Stimulated activated CD4-positive, alpha-beta T cell treated with anti-CD3 and anti-CD28 coated beads, TNF-alpha, amount 100 ng/mL, for 1 hour (primary cell): ENCODE data around the gene OXSR1.
"Not testable (repeated sequence)": the region's sequence is repeated elsewhere in the genome, so short reads cannot be mapped to it uniquely, and the experiment has no call there.

Experiments
- DNase-seq, 3 donors: peaks; one replicate each; pipeline ENCODE4 v3.0.0-alpha.2; 2020; ENCODE audit warnings: low read depth in 3 of 3, low spot score in 1 of 3

Gene OXSR1

DNA sequence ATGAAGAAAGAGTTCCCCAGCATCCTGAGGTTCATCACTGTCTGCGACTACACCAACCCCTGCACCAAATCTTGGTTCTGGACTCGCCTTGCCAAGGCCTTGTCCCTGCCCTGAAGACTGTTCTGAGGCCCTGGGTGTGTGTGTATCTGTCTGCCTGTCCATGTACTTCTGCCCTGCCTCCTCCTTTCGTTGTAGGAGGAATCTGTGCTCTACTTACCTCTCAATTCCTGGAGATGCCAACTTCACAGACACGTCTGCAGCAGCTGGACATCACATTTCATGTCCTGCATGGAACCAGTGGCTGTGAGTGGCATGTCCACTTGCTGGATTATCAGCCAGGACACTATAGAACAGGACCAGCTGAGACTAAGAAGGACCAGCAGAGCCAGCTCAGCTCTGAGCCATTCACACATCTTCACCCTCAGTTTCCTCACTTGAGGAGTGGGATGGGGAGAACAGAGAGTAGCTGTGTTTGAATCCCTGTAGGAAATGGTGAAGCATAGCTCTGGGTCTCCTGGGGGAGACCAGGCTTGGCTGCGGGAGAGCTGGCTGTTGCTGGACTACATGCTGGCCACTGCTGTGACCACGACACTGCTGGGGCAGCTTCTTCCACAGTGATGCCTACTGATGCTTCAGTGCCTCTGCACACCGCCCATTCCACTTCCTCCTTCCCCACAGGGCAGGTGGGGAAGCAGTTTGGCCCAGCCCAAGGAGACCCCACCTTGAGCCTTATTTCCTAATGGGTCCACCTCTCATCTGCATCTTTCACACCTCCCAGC is 24.0 kb upstream of the OXSR1 start:
- no peak for DNase-seq

DNA sequence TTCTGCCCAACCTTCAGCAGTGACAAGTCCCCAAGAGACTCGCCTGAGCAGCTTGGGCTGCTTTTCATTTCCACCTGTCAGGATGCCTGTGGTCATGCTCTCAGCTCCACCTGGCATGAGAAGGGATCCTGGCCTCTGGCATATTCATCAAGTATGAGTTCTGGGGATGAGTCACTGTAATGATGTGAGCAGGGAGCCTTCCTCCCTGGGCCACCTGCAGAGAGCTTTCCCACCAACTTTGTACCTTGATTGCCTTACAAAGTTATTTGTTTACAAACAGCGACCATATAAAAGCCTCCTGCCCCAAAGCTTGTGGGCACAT is 23.4 kb upstream of the OXSR1 start:
- no peak for DNase-seq

DNA sequence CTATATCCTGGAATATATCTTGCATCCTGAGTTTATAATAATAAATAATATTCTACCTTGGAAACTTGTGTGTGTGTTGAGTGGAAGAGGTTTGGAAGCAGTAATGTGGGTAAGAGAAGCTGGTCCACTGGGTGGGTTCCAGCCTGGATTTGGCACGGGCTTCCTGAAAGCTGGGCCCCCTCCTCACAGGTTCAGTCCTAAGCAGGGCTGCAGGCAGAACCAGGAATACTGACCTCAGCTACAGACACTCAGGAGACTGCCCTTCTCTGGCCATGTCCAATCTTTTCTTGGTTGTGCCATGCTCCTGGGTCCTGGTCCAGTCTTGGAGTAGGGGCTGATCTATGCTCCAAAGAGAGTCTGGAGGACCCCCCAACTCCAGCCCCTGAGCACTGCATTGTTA is 22.4 kb upstream of the OXSR1 start:
- no peak for DNase-seq

DNA sequence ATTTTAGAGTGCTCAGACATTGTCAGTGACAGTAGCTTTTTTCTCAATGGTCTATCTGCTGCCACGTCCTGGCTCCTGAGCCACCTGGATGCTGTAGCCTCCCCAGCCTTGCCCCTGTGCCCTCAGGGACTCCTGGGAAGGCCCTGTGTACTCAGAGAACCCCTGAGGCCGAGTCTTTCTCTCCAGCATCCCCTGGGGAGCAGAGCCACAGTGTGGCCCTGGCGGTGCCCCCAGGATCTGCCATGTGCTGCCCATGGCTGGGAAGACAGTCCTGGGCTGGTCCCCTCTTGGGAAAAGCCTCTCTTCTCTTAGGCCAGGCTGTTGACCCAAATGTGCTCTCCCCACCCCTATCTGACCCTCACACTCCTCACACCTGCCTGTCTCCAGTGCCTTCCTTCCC is 21.8 kb upstream of the OXSR1 start:
- DNase-seq: no peak

DNA sequence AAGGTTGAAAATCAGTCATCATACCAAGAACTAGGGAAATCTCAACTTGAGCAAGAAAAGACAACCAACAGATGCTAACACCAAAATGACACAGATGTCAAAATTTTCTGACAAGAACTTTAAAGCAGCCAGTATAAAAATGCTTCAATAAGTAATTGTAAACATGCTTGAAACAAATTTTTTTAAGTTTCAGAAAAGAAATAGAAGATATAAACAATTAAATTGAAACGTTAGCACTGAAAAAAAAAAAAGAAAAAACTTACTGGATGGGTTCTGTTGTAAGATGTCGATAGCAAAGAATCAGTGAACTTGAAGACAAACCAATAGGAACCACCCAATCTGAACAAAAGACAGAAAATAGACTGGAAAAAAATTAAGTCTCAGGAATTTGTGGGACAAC is 18.8 kb upstream of the OXSR1 start:
- no peak for DNase-seq

DNA sequence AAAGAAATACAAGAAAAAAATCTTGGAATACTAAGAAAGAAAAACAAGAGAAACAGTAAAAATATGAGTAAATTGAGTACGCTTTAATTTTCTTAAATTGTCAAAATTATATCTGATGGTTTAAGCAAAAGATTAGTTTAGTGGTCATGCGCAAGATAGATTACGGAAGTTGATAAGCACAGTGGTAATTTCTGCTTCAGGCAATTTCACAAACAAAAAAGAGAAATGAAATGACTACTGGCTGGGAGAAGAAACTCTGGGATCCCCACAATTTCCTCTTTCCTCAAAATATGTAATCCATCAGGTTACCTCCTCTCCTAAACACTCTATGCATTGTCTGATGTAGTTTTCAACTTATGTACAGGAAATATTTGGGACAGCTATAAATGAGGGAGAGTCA is 17.9 kb upstream of the OXSR1 start:
- DNase-seq: no peak

DNA sequence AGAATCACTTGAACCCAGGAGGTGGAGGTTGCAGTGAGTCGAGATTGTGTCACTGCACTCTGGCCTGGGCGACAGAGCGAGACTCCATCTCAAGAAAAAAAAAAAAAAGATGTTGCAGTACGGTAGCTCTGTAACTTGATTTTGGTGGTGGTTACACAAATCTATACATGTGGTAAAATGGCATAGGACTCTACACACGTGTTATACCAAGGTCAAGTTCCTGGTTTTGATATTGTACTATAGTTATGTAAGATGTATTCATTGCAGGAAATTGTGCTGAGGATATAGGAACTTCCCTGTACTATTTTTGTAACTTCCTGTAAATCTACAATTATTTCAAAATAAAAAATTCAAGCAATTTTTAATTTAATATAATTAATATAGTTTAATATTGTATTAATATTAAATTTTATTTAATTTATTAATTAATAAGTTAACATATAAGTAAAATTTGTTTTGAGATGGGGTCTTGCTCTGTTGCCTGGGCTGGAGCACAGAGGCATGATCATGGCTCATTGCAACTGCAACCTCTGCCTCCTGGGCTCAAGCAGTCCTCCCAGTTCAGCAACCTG is 16.9 kb upstream of the OXSR1 start:
- DNase-seq: no peak

DNA sequence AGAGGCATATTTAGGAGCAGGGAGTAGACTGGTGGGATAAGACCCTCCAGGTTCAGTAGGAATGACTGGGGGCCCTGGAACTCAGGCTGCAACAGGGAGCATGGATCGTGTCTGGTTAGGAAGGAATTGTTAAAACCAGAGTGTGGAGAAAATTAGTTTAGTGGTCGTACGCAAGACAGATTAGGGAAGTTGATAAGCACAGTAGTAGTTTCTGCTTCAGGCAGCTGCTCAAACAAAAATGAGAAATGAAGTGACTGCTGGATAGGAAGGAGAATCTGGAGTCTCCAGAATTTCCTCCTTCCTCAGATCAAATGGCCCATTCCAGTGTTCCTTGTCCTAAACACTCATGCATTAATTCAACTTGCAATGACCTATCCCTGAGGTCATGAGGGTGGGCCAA is 15.6 kb upstream of the OXSR1 start:
- no peak for DNase-seq

DNA sequence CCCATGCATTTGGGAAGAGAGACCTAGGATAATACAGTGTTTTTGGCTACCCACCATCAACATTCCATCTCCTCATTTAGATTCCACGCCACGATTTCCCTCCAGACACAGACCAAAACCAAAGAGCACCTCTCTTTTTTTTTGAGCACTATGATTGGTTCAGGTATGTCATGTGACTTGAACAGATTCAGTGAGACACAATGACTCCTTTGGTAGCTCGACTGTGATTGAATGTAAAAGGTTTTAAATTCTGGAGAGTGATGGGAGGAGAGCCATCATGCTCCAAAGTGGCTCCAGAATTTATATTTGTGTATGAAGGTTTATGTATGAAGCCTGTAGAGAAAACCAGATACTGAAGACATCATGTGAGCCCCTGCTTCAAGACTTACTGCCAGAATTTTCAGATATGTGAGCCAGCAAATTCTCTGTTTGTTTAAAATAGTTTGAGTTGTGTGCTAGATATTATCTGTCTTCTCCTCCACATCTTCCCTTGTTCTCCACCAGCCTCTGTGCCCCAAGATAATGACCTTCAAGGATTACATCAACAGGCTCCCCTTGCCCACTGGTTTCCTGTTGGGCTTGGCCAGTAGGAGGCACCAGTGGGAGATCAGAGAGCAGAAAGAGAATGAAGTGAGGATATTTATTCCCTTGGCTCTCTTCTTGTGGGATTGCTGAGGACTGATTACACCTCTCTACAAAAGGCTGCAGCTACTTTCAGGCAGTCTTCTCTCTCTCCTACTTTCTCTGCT is 14.4 kb upstream of the OXSR1 start:
- DNase-seq: no peak

DNA sequence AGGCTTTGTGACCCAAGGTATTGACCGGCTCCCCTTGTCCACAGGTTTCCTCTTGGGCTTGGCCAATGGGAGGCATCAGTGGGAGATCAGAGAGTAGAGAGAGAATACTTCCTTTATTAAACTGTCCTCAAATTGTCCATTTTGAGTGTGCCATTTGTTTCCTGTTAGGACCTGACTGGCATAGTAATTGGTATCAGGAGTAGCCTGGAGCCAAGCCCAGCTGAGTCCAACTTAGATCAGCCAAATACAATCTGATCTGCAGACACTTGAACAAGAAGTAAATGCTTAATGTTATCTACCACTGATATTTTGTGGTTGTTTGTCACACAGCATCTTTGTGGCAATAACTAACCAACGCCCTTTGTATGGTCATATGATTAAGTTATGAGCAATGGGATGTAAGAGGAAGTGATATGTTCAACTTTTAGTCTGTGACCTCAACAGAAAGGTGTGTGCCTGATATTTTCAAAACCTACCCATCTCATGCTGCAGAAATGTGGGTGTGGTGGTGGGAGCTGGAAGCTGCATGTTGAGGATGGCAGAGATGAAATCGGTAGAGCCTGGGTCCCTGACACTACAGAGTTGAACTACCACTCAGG is 13.6 kb upstream of the OXSR1 start:
- DNase-seq: no peak

DNA sequence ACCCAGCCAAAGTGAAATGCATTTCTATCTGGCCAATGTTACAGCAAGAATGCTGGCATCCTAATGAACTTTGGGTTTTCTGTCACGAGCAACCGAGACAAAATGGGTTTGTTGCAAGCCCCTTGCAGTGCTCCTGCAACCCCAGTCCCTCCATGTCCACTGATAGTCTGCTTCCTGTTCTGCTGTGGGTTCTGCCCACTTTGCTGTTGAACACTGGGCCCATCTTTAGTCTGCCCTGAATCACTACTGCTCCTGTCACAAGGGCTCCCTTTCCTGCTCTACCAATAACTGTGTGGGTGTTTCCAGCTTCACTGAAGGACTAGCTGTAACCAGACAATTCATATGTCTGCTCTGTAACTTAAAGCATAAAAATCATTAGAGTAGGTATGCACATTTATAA is 12.7 kb upstream of the OXSR1 start:
- DNase-seq: no peak

DNA sequence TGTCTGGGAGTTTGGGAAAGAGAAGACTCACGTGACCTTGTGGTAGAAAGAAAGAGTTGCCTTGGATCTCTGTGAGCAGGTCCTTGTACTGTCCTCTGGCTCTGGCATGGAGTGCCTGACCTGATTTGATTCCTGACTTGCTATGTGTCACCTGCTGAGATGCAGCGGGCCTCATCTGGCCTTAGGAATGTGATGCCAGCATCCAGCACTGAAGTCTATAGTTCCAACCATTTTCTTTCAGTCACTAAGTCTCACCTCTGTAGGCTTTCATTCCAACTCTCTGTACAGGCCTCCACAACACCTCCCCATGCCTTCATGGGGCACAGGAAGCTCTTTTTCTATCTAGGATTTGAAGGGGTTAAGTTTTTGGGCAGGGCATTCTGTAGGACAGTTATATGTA is 12.1 kb upstream of the OXSR1 start:
- DNase-seq: no peak

DNA sequence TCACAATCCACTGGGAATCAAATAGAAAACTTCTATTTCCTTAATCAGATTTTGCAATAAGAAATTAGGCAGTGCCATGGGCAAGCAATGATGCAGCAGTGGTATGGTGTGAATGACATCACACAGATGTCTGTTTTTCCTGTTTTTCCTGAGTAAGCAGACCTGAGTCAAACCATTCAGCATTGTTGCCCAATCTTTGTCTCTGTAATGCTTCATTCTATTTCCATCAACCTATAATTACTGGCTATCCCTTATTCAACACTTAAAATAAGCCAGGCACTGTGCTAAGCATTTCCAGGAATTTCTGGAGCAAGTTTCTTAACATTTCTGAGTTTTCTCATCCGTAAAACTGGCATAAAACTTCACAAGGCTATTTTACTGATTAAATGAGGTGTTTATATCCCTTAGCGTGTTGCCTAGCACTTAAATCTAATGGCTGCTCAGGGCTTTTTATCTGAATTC is 11.3 kb upstream of the OXSR1 start:
- no peak for DNase-seq

DNA sequence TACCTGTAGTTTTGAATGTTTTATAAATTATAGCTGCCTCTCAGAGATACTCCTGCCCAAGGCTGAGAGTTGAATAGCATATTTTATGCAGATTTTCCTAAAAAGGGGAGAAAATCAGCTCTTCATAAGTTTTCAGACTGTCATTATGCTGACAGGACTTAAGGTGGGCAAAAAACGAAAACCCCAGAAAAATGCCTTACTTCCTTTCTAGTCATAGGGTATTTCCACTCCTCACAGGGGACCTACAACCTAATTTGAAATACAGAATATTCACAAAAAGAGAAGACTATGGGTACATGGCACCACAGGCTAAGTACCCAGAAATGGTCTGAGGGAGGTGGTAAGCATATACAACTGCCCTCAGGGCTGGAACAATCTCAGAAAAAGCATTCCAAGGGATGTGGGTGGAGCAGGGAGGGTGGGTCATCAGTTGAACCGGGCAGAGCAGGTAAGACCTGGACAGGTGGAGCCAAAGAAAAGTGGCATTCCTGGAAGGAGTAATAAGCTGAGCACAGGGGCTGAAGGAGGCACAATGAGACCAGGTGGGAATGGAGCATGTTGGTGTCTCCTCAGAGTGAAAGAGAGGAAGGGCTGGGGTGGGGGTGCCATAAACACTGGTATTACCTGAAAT is 10.6 kb upstream of the OXSR1 start:
- DNase-seq: no peak

DNA sequence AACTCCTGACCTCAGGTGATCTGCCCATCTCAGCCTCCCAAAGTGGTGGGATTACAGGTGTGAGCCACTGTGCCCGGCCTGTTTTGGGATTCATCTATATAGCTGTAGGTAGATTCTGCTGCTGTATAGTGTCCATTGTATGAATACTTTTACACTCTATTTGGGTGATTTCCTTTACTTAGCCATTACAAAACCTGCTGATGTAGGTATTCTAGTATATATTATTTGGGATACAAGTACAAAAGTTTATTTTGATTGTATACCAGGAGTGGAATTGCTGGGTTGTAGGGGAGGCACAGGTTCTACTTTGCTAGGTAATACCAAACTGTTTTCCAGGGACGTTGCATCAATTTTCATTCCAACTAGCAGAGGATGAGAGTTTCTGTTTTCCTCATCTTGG is 9.5 kb upstream of the OXSR1 start:
- no peak for DNase-seq

DNA sequence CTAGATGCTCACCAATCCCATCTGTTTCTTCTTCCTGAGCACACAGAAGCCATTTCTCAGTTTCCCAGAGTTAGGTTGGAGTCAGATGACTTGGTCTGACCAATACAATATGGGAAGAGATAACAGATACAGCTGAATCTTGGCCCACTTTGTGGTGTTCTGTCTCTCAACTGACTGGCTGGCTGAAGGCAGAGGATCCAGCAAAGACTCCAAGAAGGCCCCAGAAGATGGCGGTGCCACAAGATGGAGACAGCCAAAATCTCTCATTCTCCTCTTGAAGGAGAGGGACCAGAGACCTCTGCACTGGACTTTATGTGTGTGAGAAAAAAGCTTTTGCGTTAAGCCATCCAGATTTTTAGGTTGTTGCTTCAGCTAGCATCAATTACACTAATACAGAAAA is 8.2 kb upstream of the OXSR1 start:
- DNase-seq: no peak

DNA sequence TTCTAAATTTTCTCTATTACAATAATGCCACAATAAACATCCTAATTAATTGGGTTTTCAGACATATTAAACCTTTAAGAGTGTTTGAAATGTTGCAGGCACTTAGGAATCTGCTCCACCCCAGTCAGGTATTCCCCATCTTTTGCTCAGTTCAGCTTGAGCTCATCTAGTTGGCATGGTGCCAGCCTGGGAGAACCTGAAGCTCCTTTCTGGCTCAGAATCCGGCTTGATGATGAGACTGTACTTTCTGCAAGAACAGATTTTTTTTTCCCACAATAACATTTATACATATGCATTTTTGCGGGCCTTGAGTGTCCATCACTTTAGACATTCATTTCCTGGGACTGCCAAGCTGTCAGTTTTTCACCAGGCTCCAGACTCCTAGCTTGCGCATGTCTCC is 7.7 kb upstream of the OXSR1 start:
- no peak for DNase-seq

DNA sequence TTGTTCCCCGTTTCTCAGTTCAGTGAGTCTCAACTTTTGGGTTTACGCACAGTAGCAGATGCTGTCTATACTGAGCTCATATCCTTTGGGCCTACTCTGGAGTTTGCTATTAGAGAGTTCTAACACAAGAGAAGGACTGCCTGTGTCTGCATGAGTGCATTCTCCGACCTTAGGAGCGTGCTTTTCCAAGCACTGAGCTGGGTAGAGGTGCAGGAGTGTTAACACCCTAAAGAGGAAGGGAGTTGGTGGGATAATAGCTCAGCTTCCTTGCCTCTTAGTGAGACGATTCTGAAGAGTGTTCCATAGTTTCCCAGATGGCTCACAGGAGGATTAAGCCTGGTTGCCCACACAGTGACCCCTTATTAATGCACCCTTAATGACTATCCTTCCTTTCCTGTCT is 6.9 kb upstream of the OXSR1 start:
- DNase-seq: no peak

DNA sequence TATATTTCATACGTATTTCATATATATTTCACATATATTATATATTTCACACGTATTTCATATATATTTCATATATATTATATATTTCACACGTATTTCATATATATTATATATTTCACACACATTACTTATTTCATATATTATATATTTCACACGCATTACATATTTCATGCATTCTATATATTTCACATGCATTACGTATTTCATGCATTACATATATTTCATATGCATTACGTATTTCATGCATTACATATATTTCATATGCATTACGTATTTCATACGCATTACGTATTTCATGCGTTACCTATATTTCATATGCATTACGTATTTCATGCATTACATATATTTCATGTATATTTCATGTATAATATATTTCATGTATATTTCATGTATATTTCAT is 4.6 kb upstream of the OXSR1 start:
- not testable (repeated sequence) for DNase-seq

DNA sequence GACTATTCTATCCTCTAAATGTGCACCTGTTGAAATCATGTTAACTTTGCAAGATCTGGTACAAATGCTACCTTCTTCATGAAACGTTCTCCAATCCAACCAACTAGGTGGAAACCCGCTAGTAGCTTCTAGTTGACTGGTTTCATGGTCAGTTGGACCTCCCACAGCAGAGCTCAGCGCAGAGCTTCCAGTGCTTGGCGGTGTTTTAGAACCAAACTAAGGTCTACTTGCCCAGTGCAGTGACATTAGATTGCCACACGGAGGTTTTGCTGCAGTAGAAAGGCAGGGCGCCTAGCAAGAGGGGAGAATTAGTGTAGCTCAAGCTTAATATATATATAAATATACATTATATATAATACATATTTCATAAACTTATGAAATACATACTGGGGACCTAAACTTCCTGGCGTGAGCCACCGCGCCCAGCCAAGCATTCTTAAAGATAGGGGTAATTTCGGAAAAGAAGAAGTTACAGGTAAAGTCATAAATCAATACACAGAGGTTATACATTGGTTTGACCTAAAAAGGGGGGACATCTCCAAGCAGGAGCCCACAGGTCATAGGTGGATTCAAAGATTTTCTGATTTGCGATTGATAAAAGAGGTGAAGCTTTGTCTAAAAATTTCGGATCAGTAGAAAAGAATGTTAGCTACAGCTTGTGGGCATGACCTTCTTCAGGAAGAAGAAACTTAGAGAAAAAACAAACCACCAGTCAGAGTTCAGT is 2.1 kb upstream of the OXSR1 start:
- no peak for DNase-seq
